GM19240 (cell line): ENCODE measurements around the gene CNKSR1.

Source experiments
- DNase-seq: peaks from one replicate; pipeline ENCODE4 v3.0.0; 2011; ENCODE audit warnings: low spot score; ENCODE audit not compliant: insufficient read length

Gene CNKSR1

GRCh38 chr1:26159743-26160039 is 17.6 kb upstream of the CNKSR1 start:
- DNase-seq: no peak

DNA sequence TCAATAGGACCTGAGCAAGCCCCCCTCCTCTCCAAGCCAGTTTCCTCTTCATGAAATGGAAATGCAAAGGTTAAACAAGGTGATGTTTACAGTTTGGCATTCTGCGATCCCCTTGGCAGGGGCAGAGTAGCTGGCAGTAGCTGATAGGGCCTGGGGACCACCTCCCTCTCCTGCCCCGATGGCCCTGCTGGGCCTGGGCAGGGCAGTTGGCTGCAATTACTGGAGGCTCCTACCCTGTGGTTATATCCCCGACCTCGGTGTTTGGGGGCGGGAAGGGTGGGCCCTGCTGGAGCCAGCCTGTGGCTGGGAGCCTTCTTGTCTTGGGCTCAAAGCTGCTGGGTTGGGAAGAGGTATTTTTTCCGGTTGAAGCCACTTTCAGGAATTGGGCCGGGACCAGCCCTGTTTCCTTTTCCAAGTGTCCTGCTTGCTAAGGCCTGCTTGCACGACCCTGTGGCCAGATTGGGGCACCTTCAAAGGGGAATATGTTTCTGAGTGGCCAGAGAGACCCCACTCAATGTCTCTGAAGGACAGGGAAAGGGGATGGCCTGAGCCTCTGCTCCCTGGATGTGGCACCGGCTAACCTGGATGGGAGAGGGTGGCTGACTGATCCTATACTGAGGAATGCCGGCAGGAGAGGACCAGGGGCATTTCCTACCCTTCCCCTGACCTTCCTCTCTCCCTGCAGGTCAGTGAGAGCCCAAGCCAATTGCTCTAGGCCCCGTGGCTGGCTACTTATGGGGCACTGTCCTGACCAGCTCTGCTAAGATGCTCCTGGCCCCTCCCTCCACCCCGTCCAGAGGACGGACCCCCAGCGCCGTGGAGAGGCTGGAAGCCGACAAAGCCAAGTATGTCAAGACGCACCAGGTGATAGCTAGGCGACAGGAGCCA is 16.5 kb upstream of the CNKSR1 start:
- DNase-seq: no peak

DNA sequence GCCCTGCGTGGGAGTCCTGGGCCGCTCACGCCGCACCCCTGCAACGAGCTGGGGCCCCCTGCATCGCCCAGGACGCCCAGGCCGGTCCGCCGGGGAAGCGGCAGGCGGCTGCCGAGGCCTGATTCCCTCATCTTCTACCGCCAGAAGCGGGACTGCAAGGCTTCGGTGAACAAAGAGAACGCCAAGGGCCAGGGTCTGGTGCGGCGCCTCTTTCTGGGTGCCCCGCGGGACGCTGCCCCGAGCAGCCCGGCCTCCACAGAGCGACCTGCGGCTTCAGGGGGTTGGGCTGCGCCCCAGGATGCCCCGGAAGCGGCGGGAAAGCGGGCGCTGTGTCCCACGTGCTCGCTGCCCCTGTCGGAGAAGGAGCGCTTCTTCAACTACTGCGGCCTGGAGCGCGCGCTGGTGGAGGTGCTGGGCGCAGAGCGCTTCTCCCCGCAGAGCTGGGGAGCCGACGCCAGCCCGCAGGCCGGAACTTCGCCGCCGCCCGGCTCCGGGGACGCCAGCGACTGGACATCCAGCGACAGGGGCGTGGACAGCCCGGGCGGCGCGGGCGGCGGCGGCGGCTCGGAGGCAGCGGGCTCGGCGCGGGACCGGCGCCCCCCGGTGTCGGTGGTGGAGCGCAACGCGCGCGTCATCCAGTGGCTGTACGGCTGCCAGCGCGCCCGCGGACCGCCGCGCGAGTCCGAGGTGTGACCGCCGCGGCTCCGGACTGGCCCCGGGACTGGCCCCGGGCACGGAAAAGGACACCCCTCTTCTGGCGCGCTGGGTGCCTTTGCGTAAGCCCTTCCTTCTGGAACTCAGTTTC is 15.7 kb upstream of the CNKSR1 start:
- DNase-seq: no peak

GRCh38 chr1:26162220-26162709 is 15.0 kb upstream of the CNKSR1 start:
- no peak for DNase-seq

- no peak for DNase-seq
These were observed 13.6 kb upstream of the CNKSR1 start for GRCh38 chr1:26163684-26164035.

DNA sequence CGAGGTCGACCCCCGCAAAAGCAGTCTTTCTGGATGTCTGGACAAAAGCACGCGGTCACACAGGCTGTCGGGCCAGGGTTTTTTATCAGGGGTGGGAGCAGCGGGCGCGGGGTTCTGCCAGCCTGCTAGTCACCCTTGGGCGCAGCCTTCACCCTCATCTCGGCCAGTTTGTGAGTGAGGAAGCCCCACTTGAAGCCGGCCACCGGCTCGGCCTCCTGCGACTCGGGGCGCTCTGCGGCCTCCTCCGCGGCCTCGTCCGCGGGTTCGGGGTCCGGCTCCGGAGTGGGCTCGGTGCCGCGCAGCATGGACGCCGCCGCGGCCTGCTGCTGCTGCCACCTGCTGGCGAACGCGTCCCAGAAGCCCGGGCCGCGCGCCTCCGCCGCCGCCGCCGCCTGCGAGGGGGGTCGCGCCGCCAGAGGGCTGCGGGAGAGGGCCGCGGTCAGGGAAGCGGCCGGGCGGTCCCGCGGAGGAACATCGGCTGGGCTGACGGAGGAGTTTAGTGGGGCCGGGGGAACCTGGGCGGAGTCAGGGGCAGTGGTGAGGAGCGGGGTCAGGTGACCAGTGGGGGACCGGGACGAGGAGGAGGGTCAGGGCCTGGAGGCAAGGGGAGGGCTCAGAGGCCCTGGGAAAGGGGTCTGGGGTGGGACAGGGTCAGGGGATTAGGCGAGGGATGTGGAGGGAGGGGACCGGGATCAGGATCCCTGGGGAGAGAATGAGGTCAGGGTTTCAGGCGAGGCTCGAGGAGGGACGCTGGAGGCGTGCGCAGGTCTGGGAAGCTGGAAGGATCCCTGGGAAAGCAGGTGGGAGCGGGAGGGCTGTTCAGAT is 13.0 kb upstream of the CNKSR1 start:
- DNase-seq: no peak

DNA sequence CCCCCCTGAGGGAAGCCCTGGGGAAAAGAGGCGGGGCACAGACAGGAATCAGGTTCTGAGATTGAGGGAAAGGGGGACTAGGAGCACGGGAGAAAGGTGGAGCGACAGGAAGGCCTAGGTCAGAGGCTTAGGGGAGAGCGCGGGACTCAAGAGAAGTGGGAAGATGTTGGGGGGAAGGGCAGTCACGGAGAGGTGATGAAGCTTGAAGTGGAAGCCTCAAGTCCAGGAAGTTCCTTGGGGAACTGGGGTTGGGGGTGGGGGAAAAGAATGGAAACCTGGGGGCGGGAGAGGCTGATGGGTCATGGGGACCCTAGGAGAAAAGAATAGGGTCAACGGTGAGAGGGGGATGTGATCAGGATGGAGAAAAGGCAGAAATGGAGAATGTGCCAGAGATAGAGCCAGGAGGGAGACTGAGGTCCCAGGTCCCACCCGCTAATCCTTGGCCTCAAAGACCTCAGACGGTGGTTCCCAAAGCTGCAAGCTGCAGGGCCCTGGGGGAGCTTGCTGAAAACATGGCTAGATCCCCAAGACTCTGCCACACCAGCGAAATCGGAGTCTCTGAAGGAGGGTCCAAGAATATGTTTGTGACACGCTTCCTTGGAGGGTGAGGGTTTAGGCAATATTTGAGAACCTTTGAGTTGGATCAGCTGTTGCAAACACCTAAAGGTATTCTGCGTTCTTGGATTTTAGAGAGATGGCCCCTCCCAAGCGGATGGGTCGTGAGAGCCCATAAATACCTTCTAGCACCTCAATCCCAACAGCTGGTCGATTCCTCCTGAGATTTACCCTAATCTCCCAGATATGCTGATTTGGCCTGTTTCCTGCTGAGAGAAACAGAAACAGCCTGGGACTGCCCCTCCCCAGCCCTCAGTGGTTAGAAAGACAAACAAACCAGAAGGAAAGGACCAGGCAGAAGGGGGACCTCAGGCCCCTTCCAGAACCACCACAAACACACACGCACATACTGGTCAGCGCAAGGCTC is 12.1 kb upstream of the CNKSR1 start:
- DNase-seq: no peak

DNA sequence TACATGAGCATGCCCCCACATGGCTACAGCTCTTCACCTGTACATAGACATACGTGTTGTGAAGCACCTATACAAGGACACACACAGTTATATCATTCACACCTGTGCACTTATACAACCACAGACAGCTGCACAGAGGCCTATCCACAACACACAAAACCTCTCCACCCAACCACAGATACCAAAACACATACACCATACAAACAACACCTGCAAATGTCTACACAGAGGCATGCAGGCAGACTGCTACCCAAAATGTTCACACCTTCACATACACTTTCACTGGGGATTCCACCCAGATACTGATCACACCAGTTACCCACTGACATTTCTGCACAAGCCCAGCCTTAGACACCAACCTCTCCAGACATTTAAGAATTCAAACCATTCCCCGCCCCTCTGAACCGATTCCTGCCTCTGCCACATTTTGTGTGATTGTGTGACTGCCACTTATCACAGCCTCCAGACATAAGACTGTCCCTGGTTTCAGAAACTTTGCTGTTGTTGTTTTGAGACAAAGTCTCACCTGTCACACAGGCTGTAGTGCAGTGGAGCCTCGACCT is 10.5 kb upstream of the CNKSR1 start:
- DNase-seq: no peak

DNA sequence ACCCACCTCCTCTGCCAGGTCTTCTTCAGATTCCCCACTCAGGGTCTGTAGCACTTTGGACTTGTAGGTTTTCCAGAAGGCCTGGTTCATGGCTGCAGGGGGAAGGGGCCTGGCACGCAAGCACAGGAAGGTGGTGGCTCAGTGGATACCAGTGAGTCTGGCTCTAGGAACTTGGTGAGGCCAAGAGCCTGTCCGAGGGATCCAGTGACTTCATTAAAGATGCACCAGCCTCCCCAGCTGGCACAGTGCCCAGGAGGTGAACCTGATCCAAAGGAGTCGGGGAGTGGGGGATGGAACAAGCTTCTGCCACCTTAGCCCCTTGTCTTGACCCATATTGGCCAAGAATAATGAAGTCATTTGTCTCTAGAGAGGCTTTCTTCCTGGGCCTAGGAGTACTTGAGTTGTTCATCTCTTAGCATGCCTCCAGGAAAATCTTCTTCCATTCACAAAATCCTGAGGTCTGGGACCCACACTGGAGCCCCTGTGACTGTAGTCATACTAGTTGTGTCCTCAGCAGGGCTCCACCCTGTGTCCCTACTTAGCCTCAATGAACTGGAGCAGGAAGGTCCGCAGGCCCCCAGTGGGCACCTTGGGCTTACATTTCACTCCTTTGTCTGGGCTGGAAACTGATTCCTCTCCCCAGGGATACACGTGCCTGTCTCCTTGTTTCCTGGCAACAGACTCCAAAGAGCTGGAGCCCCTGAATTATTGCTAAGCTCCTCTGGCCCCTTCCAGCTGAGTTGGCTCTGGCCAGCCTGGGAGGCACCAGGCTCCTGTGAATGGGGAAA is 8.7 kb upstream of the CNKSR1 start, which contains the start of gene C1orf232:
C1orf232 (minus strand) TSS at position 554 of the 788 bp plus-strand sequence; CDS start at position 90, 464 bp downstream.
- no peak for DNase-seq

GRCh38 chr1:26169198-26169554 is 8.1 kb upstream of the CNKSR1 start:
- DNase-seq: no peak

DNA sequence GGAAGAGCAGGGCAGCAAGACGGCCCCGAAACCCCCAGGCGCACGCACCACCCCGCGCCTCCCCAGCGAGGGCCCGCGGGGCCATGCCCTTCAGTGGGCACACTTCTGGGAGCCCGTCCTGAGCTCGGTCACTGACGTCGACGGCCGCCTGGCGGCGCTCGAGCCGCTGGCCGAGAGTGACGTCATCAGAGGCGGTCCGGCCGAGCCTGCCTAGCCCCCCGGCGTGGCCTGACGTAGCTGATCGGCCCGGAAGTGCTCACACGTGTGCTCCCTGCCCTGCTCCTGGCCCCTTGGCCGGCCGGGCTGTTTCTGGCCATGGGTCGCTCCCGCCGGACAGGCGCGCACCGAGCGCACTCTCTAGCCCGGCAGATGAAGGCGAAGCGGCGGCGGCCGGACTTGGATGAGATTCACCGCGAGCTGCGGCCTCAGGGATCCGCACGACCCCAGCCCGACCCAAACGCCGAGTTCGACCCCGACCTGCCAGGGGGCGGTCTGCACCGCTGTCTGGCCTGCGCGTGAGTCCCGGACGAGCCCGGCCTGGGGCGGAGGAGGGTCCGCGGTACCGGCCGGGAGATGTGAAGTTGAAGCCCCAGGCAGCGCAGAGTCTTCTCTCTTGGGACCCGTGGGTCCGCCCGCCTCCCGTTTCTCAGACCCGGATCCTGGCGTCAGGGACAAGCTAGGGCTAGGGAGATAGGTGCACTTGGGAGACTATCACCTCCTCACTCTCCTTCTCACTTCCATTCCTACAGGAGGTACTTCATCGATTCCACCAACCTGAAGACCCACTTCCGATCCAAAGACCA is 7.4 kb upstream of the CNKSR1 start, which contains the start of gene ZNF593:
ZNF593 (plus strand) TSS at position 240 of the 803 bp plus-strand sequence; CDS start at position 316, 76 bp downstream.
- DNase-seq: peak; percentile 100

- DNase-seq: no peak
These were observed 6.8 kb upstream of the CNKSR1 start for GRCh38 chr1:26170472-26170821.

DNA sequence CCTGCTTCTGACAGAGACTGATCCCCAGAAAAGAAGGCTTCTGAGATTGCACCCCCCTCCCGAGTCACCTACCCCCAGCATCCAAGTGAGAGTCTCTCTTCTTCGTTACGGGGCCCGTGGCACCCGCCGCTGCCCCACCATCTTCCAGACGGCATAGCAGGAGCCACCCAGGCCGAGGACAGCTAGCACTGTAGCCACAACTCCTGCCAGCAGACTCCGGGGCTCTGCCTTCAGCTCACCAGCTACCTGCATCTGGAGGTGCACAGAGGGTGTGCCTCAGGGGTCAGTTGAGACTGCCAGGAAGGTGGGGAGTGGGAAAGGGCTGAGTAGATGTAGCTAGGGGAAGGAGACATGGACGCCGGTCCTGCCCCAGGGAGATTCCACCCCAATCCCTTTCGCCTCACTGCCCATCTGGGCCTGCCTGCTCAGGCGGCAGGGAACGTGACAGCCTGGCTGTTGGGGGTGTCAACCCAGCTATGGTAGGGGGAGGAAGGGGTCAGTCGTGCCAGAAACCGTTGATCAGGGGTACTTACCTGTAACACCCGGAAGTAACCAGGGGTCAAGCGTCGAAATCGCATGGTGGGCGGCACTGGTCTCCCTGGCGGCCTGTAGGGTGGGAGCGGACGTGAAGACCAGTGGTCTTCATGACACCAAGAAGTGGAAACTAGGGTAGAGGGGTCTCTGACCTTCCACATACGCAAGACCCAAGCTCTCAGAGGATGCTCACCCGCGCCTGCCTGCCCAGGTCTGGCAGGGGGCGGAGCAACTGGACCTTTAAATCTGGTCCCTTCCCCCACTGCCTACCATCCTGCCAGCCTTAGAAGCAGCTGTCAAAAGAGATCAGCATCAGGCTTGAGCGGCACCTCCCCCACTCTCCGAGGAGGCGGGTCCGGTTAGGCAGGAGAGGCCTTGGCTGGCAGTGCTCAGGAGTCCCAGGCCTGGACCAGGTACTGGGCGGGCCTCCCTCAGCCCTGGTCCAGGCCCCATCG is 5.9 kb upstream of the CNKSR1 start, which contains the start of gene ZNF593OS:
ZNF593OS (minus strand) TSS at position 749 of the 989 bp plus-strand sequence; CDS start at position 578, 171 bp downstream.
- DNase-seq: no peak

- no peak for DNase-seq
These were observed 1.9 kb upstream of the CNKSR1 start for GRCh38 chr1:26175346-26175745.

- no peak for DNase-seq
These were observed 2.8 kb downstream of the CNKSR1 start for GRCh38 chr1:26180010-26180506.

GRCh38 chr1:26181586-26182382 is 4.5 kb downstream of the CNKSR1 start:
- DNase-seq: no peak
